IPS-18a (cell line): ENCODE data around the gene SDK1.

Experiments used
- H3K27ac ChIP-seq: one replicate; pipeline ENCODE4 v1.5.1; 2013; ENCODE audit warnings: low read length
- H3K27me3 ChIP-seq: one replicate; pipeline ENCODE4 v1.6.1; 2013; ENCODE audit warnings: mild to moderate bottlenecking, low read length; ENCODE audit not compliant: control insufficient read depth, insufficient read depth
- H3K36me3 ChIP-seq: one replicate; pipeline ENCODE4 v1.6.1; 2013; ENCODE audit warnings: low read depth, low read length; ENCODE audit not compliant: control insufficient read depth
- H3K4me1 ChIP-seq: one replicate; pipeline ENCODE4 v1.6.1; 2013; ENCODE audit warnings: low read depth, low read length; ENCODE audit not compliant: control insufficient read depth
- H3K4me3 ChIP-seq: one replicate; pipeline ENCODE4 v1.5.1; 2013; ENCODE audit warnings: low read length
- H3K9ac ChIP-seq: one replicate; pipeline ENCODE4 v1.6.1; 2013; ENCODE audit warnings: mild to moderate bottlenecking, low read length, moderate library complexity
- H3K9me3 ChIP-seq: one replicate; pipeline ENCODE4 v1.6.1; 2013; ENCODE audit warnings: low read depth, low read length; ENCODE audit not compliant: control insufficient read depth

SDK1 gene

DNA sequence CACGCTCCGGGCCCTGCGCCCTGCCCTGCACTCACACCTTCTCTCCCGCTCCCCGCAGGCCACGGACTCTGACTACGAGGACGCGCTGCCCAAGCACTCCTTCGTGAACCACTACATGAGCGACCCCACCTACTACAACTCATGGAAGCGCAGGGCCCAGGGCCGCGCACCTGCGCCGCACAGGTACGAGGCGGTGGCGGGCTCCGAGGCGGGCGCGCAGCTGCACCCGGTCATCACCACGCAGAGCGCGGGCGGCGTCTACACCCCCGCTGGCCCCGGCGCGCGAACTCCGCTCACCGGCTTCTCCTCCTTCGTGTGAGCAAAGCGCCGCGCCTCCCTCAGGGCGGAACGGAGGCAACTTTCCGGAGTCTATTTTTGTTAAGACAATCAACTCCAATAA, 964.0 kb downstream of the SDK1 start:
- Histone ChIP-seq H3K4me1 (no peaks in the 10 kb centered on the region), H3K36me3 (no peaks in the 10 kb centered on the region), H3K9ac (no peak overlapping the region), H3K27ac (no peak overlapping the region), H3K27me3 (no peaks in the 10 kb centered on the region), H3K4me3 (no peak overlapping the region), H3K9me3 (no peaks in the 10 kb centered on the region)

DNA sequence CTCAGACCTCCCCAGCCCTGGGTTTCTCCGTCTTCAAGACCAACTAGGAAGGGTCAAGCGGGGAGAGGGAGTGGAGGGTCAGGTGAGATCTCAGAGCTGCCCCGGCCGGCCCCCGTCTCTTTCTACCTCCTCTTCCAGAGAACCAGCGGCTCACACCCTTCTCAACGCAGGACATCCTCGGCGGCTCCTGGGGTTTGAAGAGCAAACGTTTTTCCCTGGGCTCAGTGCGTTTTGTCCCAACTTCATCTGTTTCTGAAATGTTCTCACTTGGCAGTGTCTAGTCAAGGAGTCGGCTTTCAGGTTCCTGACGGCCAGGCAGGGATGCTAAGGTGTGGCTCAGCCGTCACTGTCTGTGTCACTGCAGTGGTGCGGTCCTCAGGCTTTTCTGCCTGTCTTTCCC, 964.6 kb downstream of the SDK1 start:
- Histone ChIP-seq H3K27me3 (no peaks in the 10 kb centered on the region), H3K4me3 (no peak overlapping the region), H3K9ac (no peak overlapping the region), H3K9me3 (no peaks in the 10 kb centered on the region), H3K36me3 (no peaks in the 10 kb centered on the region), H3K27ac (no peak overlapping the region), H3K4me1 (no peaks in the 10 kb centered on the region)

GRCh38 chr7:4266270-4267040, 965.4 kb downstream of the SDK1 start:
- Histone ChIP-seq H3K4me1 (no peaks in the 10 kb centered on the region), H3K36me3 (no peaks in the 10 kb centered on the region), H3K27ac (no peak overlapping the region), H3K9ac (no peak overlapping the region), H3K4me3 (no peak overlapping the region), H3K9me3 (no peaks in the 10 kb centered on the region), H3K27me3 (no peaks in the 10 kb centered on the region)

DNA sequence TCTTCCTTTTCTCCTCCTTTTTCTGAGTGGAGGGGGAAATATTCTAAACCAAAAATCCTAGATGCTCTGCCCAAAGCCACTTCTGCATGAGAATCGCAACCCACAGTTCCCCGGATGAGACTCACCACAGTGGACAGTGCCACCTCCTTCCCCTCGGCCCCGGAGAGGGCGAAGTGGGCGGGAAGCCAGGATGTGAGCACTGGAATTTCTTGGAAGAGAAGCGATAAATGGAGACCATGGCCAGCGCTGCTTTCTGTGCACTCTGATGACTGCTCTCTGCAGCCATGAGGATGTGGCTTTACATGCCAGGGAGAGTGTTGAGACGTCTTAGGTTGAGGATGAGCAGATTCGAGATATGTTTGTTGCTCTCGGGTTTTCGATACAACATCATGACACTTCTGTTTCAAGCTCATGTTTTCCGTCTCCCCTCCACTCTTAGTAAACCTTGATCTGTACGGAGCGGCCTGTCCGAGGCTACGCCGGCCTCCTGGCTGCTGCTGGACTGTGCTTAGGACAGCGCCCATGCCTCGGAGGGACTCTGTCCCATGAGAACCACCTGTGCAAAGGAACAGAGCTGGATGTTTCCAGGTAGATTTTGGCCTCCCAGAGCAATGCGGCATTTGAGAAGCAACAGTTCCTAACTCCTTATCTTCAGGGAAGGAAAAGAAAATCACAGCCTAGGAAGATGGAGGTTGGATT, 966.4 kb downstream of the SDK1 start:
- no peaks in the 10 kb centered on the region for H3K27me3 ChIP-seq
- H3K4me1 ChIP-seq = no peaks in the 10 kb centered on the region
- H3K36me3 ChIP-seq = no peaks in the 10 kb centered on the region
- no peak overlapping the region for H3K9ac ChIP-seq
- H3K9me3 ChIP-seq = no peaks in the 10 kb centered on the region
- no peak overlapping the region for H3K4me3 ChIP-seq
- H3K27ac ChIP-seq = no peak overlapping the region

DNA sequence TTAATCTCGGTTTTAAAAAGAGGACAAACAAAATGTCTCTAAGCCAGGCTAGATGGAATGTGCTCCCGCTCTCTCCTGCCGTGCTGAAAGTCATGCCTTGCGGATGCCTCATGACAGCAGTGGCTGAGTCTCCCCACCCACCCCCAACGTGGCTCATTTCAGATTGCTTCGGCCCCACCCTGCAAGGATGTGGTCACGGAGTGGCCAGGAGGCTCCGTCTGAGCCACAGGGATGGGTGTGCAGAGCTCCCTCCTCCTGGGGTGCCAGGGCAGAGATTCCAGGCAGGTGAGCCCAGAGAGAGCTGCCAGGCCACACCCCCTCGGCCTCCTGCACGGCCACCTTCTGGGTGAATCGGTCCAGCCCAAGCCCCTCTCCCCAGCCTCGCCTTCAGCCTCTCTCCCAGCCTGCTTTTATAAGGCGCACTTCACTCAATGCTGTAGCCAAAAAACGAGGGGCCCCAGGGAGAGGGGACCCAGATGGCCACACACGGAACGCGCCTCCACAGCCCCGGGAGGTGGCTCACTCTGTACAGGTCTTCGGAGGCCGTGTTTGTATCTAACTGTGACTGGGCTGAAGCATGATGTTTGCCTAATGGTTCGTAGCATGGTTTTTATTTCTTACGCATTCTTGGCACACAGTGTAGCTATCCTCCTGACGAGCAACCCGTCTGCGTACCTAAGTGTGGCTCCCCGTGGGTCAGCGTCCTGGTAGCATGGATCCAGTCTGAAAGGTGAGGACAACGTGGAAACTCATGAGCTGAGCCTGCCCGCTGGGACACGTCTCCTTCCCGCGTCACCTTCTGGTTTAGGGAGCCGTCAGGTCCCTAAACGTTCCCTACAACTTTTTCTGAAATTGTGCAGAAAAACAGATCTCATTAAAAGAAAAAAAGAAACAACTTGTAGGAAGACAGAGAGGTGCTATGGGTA, 967.3 kb downstream of the SDK1 start:
- Histone ChIP-seq H3K27me3 (no peaks in the 10 kb centered on the region), H3K4me3 (no peak overlapping the region), H3K9ac (no peak overlapping the region), H3K9me3 (no peaks in the 10 kb centered on the region), H3K27ac (no peak overlapping the region), H3K4me1 (no peaks in the 10 kb centered on the region), H3K36me3 (no peaks in the 10 kb centered on the region)

- H3K27me3 ChIP-seq = no peaks in the 10 kb centered on the region
- H3K9ac ChIP-seq = no peak overlapping the region
- H3K27ac ChIP-seq = no peak overlapping the region
- no peaks in the 10 kb centered on the region for H3K36me3 ChIP-seq
- H3K4me1 ChIP-seq = no peaks in the 10 kb centered on the region
- H3K4me3 ChIP-seq = no peak overlapping the region
- no peaks in the 10 kb centered on the region for H3K9me3 ChIP-seq
Measured at GRCh38 chr7:4269086-4269485, 968.0 kb downstream of the SDK1 start.

- Histone ChIP-seq H3K9me3 (no peaks in the 10 kb centered on the region), H3K4me1 (no peaks in the 10 kb centered on the region), H3K27me3 (no peaks in the 10 kb centered on the region), H3K27ac (no peak overlapping the region), H3K36me3 (no peaks in the 10 kb centered on the region), H3K9ac (no peak overlapping the region), H3K4me3 (no peak overlapping the region)
Measured at GRCh38 chr7:4269746-4270145, 968.7 kb downstream of the SDK1 start.

GRCh38 chr7:4270268-4270667, 969.2 kb downstream of the SDK1 start:
- no peak overlapping the region for H3K27ac ChIP-seq
- no peaks in the 10 kb centered on the region for H3K36me3 ChIP-seq
- no peaks in the 10 kb centered on the region for H3K4me1 ChIP-seq
- no peak overlapping the region for H3K9ac ChIP-seq
- no peak overlapping the region for H3K4me3 ChIP-seq
- H3K27me3 ChIP-seq = no peaks in the 10 kb centered on the region
- no peaks in the 10 kb centered on the region for H3K9me3 ChIP-seq

DNA sequence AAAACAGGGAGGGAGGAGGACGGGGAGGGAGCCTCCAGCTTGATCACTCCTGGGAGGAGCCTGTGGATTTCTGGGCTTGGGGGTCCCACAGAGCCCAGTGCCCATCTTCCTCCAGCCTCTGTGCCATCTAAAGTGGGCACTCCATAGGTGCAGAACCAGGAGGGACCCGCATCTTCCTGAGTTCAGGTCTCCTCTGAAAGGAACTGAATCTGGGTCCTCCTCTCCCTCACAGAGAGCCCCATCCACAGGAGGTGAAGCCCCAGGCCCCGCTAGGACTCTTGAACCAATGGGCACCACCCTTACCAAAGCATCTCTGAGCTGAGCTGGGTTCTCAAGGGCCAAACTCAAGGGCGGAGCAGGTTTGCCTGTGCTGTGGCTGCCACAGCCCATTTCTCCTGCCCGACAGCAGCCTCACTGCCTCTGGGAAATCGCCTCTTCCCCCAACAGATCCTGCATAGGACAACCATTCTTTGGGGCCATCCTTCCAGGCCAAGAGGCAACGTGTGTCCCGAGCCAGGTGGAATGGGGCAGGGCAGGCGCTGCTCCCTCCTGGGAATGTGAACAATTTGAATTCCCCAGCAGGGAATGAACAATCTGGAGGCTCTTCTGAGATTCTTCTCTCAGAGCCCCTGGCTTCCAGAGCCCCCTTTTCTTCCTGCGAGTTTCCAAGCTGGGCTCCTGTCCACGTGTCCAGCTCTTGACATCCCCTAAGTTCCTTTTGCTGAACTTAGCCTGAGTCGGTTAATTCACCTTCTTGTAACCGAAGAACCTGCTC, 970.1 kb downstream of the SDK1 start:
- H3K36me3 ChIP-seq = no peaks in the 10 kb centered on the region
- no peak overlapping the region for H3K4me3 ChIP-seq
- no peak overlapping the region for H3K27ac ChIP-seq
- no peaks in the 10 kb centered on the region for H3K4me1 ChIP-seq
- H3K9ac ChIP-seq = no peak overlapping the region
- H3K9me3 ChIP-seq = no peaks in the 10 kb centered on the region
- no peaks in the 10 kb centered on the region for H3K27me3 ChIP-seq

- Histone ChIP-seq H3K4me3 (no peak overlapping the region), H3K9me3 (no peaks in the 10 kb centered on the region), H3K27me3 (no peaks in the 10 kb centered on the region), H3K27ac (no peak overlapping the region), H3K36me3 (no peaks in the 10 kb centered on the region), H3K4me1 (no peaks in the 10 kb centered on the region), H3K9ac (no peak overlapping the region)
Measured at GRCh38 chr7:4271716-4272015, 970.6 kb downstream of the SDK1 start.

DNA sequence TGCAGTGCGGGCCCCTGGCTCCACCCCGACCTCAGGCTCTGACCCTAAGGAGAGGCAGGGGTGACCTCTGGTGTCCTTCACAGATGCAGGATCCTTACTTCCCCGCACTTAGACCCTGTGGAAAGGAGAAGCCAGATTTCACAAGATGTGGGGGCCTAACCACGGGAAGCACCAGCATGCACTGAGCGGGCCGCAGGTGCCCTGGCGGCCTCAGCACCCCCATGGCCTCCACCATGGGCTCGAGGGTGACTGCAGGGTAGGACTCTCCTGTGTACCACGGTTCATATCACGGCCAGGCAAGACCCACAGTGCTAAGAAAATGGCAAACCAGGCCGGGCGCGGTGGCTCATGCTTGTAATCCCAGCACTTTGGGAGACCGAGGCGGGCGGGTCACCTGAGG, 971.1 kb downstream of the SDK1 start:
- Histone ChIP-seq H3K27me3 (no peaks in the 10 kb centered on the region), H3K4me3 (no peak overlapping the region), H3K9ac (no peak overlapping the region), H3K27ac (no peak overlapping the region), H3K9me3 (no peaks in the 10 kb centered on the region), H3K36me3 (no peaks in the 10 kb centered on the region), H3K4me1 (no peaks in the 10 kb centered on the region)
